GM19455 (cell line): Measurements from ENCODE around the gene GMDS.

ENCODE experiments used
- ATAC-seq: cut with Tn5 transposase; IDR thresholded peaks from one replicate; pipeline ENCODE4 v1.9.1; 2021; ENCODE audit not compliant: unreplicated experiment

The GMDS gene

GRCh38 chr6:1952740-1953360 lies 292.6 kb downstream of the GMDS start:
- ATAC-seq: no peak

DNA sequence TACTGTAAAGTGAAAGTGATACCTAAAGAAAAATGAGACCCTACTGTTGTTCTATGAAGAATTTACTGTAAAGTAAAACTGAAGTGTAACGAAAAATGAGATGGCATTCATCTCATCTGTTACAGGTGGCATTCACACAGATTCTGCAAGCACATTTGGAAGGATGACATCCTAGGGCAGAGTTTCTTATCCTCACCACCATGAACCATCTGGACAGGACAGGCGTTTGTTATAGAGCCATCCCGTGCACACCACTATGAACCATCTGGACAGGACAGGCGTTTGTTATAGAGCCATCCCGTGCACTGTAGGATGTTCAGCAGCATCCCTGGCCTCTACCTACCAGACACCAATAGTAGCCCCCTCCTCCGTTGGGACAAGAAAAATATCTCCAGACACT lies 294.8 kb downstream of the GMDS start:
- ATAC-seq: no peak

GRCh38 chr6:1949538-1949937 lies 295.9 kb downstream of the GMDS start:
- no peak for ATAC-seq

DNA sequence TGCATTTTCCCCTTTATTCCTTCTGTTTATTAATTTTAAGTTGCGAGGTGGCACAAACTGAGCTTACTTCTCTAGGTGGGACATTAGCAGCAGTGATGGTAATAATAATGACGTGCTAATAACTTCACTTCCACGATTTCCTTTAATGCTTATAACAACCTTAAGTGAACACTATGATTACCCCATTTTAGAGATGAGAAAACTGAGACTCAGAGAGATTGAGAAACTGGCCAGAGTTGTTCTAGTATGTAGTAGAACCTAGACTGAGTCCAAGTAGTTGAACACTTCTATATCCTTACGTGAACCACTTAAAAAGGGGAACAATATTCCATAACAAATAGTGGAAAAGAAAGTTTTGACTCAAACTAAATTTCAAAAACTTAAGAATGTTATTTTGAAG lies 297.5 kb downstream of the GMDS start:
- no peak for ATAC-seq

DNA sequence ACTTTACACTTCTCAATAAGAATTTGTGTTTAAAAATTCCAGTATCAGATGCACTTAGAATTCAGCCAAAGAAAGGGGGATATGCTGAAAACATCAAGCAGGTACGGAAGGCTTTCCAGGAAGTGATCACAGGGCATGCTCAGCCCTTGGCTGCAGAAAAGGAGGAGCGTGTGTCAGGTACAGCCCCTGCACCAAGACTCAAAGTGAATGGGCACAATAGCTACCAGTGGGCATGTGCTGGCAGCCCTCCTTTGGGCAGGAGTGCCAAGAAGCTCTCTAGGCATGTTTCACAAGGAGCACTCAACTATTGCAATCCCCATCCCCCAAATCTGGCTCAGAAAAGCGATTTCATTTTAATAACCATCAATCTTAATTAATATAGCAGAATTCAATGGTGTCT lies 298.8 kb downstream of the GMDS start:
- ATAC-seq: no peak

GRCh38 chr6:1945235-1945832 lies 300.1 kb downstream of the GMDS start:
- no peak for ATAC-seq

- no peak for ATAC-seq
Observed at GRCh38 chr6:1942834-1943233, 302.6 kb downstream of the GMDS start.

GRCh38 chr6:1941534-1941933 lies 303.9 kb downstream of the GMDS start:
- ATAC-seq: no peak

- no peak for ATAC-seq
Observed at GRCh38 chr6:1940381-1940780, 305.0 kb downstream of the GMDS start.

DNA sequence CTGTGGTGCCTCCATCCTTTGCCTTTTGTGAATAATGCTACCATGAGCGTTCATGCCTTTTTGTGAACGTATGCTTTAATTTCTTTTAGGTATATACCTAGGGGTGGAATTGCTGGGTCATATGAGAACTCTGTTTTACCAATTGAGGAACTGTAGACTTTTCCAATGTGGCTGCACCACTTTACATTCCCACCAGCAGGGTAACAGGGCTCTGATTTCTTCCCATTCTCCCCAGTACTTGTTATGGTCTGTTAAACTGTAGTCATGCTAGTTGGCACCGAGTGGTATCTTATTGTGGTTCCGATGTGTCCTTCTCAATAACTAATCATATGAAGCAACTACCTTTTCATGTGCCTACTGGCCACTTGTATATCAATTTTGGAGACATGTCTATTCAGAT lies 312.1 kb downstream of the GMDS start:
- no peak for ATAC-seq

DNA sequence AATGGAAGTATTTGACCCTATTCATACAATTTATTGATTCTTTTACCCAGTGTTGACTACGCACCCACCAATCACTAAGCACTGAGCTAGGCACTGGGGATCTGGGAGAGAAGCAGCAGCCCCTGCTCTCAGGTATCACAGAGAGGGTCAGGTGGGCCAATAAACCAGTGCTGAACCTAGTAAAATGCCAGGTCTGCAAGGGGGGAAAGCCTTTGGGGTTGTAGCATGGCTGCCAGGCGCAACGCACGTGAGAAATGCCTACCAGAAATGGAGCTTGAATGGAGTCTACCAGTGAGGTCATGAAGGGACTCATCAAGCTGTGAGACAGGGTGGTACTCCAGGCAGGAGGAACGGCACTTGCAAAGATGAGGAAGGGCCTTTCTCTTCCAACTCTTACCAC lies 313.6 kb downstream of the GMDS start:
- no peak for ATAC-seq

- no peak for ATAC-seq
Observed at GRCh38 chr6:1930356-1930755, 315.0 kb downstream of the GMDS start.

- no peak for ATAC-seq
Observed at GRCh38 chr6:1929931-1930330, 315.5 kb downstream of the GMDS start.

GRCh38 chr6:1925743-1926430 lies 319.5 kb downstream of the GMDS start:
- ATAC-seq: no peak

DNA sequence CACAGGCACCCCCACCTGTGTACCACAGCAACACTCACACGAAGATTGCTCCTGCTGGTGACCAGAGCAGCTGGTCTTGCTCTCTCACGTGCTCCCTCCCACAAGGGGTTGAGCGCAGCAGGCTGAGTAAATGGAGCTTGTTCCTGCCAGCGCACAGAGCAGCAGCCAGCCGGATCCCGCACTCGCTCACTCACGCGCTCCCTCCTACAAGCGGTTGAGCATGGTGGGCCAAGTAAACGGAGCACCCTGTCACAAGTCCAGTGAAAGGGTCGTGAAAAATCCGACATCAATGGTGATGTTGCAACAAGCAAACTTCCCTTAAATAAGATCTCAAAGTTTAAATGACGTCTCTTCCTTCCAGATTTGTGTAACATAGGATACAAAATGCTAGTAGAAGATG lies 322.0 kb downstream of the GMDS start:
- no peak for ATAC-seq

GRCh38 chr6:1917626-1918371 lies 327.6 kb downstream of the GMDS start:
- no peak for ATAC-seq

DNA sequence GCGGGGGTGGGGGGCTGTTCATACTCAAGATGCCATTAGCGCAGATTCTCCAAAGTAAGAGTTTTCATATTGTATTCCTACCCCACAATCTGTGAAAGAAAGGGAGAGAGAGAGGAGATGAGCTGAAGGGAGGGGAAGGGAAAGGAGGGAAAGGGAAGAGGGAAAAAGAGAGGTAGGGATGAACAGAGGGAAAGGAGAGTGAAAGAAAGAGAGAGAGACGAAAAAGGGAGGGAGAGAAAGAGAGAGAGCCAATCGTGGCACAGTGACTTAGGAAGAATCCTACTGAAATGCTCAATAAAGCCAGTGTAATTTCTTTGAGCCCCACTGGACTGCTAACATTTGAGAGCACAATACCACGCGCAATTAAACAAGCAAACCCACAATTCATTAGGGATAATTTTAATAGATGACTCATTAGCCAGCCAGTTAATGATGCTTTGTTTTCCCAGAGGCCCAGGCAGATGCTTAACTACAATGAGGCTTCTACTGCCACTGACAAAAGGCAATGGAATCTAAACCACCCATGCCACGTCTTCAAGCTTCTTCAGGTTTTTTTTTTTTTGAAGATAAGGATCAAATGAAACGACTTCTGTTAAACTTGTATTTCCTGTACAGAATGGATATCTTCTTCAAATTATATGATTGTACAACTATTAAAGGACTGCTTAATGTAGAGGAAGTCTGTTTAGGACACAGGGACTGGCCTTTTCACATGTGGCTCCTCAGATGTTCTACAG lies 328.9 kb downstream of the GMDS start:
- ATAC-seq: no peak

GRCh38 chr6:1915226-1915625 lies 330.2 kb downstream of the GMDS start:
- ATAC-seq: no peak

DNA sequence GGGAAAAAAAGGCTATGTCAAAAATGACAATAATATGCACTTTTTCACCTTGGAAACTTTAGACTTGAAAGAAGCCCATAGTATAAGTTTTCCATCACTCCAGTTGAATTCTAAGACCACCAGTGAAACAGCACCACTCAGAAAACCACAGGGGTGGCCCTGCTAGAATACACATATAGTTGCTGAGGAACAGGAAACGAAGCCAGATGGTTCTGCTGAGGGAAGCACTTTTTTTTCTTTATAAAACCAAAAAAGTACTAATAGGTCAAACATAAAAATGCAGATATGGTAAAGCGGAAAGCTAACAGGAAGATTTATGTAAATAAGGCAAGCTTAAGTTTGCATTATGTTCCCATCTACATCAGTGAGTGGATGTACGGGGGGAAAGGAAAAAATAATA lies 331.8 kb downstream of the GMDS start:
- no peak for ATAC-seq

DNA sequence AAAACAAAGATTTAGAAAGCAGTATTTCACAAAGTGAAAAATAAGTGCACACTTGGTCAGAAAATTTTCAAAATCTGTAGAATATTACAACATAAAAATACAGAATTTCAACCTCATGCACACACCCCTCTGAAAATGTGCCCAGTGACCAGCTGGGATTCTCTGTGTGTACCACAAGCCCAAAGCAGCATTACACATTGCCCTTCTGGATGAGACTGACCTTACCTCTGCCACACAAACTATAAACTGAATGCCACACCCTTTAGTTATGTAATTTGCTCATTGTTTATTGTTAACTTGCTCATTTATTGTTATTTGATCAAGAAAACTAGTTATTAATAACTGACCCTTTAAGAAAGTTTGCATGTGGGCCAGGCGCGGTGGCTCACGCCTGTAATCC lies 332.7 kb downstream of the GMDS start:
- ATAC-seq: no peak

- no peak for ATAC-seq
Observed at GRCh38 chr6:1911474-1911873, 333.9 kb downstream of the GMDS start.
